ENCODE data around the gene CABLES1. TPM values are rescaled to one million over a fixed set of nuclear protein-coding genes. Genes with fewer than 3 reads are reported as not detected.

The CABLES1 gene
- total and polyA plus RNA-seq, 3 donors from 2014 or later, result 6.2 to 15.8 (median 12.0) TPM

DNA sequence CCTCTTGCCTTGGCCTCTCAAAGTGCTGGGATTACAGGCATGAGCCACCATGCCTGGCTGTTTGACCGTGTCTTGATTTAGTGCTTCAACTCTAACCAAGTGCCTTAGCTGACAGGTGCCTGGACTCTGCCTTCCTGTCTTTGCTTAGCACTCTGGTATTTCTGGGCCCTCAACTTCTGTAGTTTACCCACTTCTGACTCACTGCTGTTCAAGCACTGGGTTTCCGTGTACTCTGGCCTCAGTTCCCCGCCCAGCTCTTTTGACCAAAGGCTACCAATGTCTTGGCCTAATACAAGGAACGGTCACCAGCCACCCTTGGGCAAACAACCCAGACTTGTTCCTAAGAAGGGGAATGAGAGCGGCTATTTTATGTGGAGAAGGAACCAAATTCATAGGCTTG is 35.7 kb upstream of the CABLES1 start:
- intact Hi-C loops (cut with DNase I; ENCODE audit: low total_unique reads), result no loop called here
- WGBS, 2 donors, result 90 to 92% methylated on average over 5 of the region's 5 CpGs
- Histone ChIP-seq H3K4me3 (no peak overlapping the region), H3K4me1 (no peaks in the 10 kb centered on the region), H3K27me3 (no peaks in the 10 kb centered on the region), H3K36me3 (ENCODE audit: low read depth, missing control alignments) (no peaks in the 10 kb centered on the region), H3K27ac (no peak overlapping the region), H3K9me3 (no peaks in the 10 kb centered on the region)
- no peak for DNase-seq
- TF ChIP-seq POLR2A (IDR thresholded peaks at IDR 0.05) (no peak), CTCF (IDR thresholded peaks at IDR 0.05) (no peak)

DNA sequence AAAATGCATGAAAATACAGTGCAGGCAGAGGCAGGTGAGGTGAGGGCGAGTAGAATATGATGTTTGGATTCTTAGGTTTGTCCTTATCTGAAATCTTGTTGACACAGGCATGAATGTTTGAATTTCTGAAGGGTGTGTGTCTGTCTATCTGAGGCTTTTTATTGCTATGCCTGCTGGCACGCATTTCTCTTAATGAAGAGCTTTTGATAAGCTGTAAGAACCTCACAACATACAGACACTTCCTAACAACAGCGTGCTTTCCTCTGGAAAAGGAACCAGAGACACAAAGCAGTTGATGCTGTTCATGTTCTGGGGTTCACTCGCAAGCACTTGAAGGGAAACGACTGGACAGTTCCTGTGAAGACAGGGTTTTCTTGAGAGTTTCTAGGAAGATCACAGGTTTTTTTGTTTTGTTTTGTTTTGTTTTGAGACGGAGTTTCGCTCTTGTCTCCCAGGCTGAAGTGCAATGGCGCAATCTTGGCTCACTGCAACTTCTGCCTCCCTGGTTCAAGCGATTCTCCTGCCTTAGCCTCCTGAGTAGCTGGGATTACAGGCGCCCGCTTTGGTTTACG is 33.3 kb upstream of the CABLES1 start:
- Histone ChIP-seq H3K9me3 (no peaks in the 10 kb centered on the region), H3K27ac (no peak overlapping the region), H3K4me3 (no peak overlapping the region), H3K27me3 (no peaks in the 10 kb centered on the region), H3K4me1 (no peaks in the 10 kb centered on the region), H3K36me3 (ENCODE audit: low read depth, missing control alignments) (no peaks in the 10 kb centered on the region)
- intact Hi-C loops (cut with DNase I; ENCODE audit: low total_unique reads), result no loop called here
- WGBS, 2 donors, result 84 to 92% methylated on average over 12 of the region's 12 CpGs
- TF ChIP-seq CTCF (IDR thresholded peaks at IDR 0.05), result no peak
- TF ChIP-seq POLR2A (IDR thresholded peaks at IDR 0.05), result no peak
- no peak for DNase-seq

DNA sequence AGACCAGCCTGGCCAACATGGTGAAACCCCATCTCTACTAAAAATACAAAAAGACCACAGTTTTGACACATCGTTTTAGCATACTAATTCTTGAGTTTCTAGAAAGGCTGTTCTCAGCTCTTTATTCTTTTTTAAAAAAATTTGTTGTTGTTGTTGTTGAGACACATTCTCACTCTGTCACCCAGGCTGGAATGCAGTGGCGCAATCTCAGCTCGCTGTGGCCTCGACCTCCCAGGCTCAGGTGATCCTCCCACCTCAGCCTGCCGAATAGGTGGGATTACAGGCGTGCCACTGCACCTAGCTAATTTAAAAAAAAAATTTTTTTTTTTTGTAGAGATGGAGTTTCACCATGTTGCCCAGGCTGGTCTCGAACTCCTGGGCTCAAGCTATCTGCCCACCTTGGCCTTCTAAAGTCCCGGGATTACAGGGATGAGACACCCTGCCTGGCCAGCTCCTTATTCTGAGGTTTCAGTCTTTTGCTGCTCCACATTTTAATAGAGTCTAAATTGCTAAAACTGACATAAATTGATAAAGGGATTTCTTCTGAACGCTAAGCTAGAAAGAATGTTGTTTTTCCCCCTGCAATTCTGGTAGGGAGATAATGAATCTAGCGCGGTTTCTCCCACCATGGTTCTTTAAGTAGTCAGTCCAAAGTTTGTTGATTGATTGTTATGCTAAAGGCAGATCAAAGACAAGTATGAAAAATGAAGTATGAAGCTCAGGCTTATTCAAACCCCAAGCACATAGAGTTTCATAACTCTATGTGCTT is 32.6 kb upstream of the CABLES1 start:
- DNase-seq, result no peak
- Histone ChIP-seq H3K36me3 (ENCODE audit: low read depth, missing control alignments) (no peaks in the 10 kb centered on the region), H3K4me1 (no peaks in the 10 kb centered on the region), H3K27me3 (no peaks in the 10 kb centered on the region), H3K4me3 (no peak overlapping the region), H3K27ac (no peak overlapping the region), H3K9me3 (no peaks in the 10 kb centered on the region)
- TF ChIP-seq POLR2A (IDR thresholded peaks at IDR 0.05), result no peak
- no peak for TF ChIP-seq CTCF (IDR thresholded peaks at IDR 0.05)
- WGBS, 2 donors, result 85 to 88% methylated on average over 11 of the region's 11 CpGs
- intact Hi-C loops (cut with DNase I; ENCODE audit: low total_unique reads), result no loop called here

GRCh38 chr18:23103449-23103848 is 31.8 kb upstream of the CABLES1 start:
- Histone ChIP-seq H3K27me3 (no peaks in the 10 kb centered on the region), H3K4me1 (no peaks in the 10 kb centered on the region), H3K9me3 (no peaks in the 10 kb centered on the region), H3K27ac (no peak overlapping the region), H3K4me3 (no peak overlapping the region), H3K36me3 (ENCODE audit: low read depth, missing control alignments) (no peaks in the 10 kb centered on the region)
- no peak for TF ChIP-seq CTCF (IDR thresholded peaks at IDR 0.05)
- no peak for TF ChIP-seq POLR2A (IDR thresholded peaks at IDR 0.05)
- intact Hi-C loops (cut with DNase I; ENCODE audit: low total_unique reads), result no loop called here
- DNase-seq, result no peak
- 88 to 93% methylated on average over 4 of the region's 4 CpGs for WGBS, 2 donors

- intact Hi-C loops (cut with DNase I; ENCODE audit: low total_unique reads), result no loop called here
- no peak overlapping the region for H3K4me3 ChIP-seq
- 75 to 80% methylated on average over 3 of the region's 3 CpGs for WGBS, 2 donors
- H3K36me3 ChIP-seq (ENCODE audit: low read depth, missing control alignments), result no peaks in the 10 kb centered on the region
- no peaks in the 10 kb centered on the region for H3K27me3 ChIP-seq
- H3K4me1 ChIP-seq, result no peaks in the 10 kb centered on the region
- TF ChIP-seq CTCF (IDR thresholded peaks at IDR 0.05) (no peak), POLR2A (IDR thresholded peaks at IDR 0.05) (no peak)
- no peak overlapping the region for H3K27ac ChIP-seq
- no peaks in the 10 kb centered on the region for H3K9me3 ChIP-seq
- no peak for DNase-seq
Measured at GRCh38 chr18:23105030-23105429, 30.3 kb upstream of the CABLES1 start.

All from testis (tissue), 3 donors.